WTC11 (cell line): ENCODE results near the gene SMYD3. TPM values are rescaled to one million over a fixed set of nuclear protein-coding genes. Genes with fewer than 3 reads are reported as not detected.

Experiments used
- ATAC-seq: fragments of 200-7000 bp; cut with Tn5 transposase; 2 replicates; pipeline ENCODE4 v1.10.0; 2021; ENCODE audit warnings: mild to moderate bottlenecking, moderate library complexity
- CTCF ChIA-PET: fragments of 300-600 bp; sonication (Branson Sonifier 250); formaldehyde crosslinking; loops from one replicate; lab custom pipeline; 2021; ENCODE audit warnings: antibody characterized with exemption; lab: Charles Lee
- POLR2A ChIA-PET: fragments of 350-600 bp; sonication (Branson Sonifier 250); formaldehyde crosslinking; loops from one replicate; lab custom pipeline; 2021; ENCODE audit warnings: antibody characterized with exemption; lab: Charles Lee
- DNase-seq: peaks from one replicate; pipeline ENCODE4 v3.0.0; 2021; ENCODE audit warnings: low spot score
- H3K27ac Mint-ChIP-seq: 2 replicates; pipeline ENCODE4 v1.8.0; 2021; ENCODE audit warnings: mixed read lengths
- H3K27me3 Mint-ChIP-seq: 2 replicates; pipeline ENCODE4 v1.8.0; 2021; ENCODE audit warnings: low read depth, mild to moderate bottlenecking, moderate library complexity, mixed read lengths
- H3K36me3 Mint-ChIP-seq: 2 replicates; pipeline ENCODE4 v1.8.0; 2021; ENCODE audit warnings: mixed read lengths
- H3K4me1 Mint-ChIP-seq: 2 replicates; pipeline ENCODE4 v1.8.0; 2022; ENCODE audit warnings: mixed read lengths
- H3K4me3 Mint-ChIP-seq: 2 replicates; pipeline ENCODE4 v1.8.0; 2021; ENCODE audit warnings: mild to moderate bottlenecking, moderate library complexity, mixed read lengths
- H3K9me3 Mint-ChIP-seq: 2 replicates; pipeline ENCODE4 v1.8.0; 2021; ENCODE audit warnings: mixed read lengths
- CBFB ChIP-seq: sonication (generic); formaldehyde crosslinking; IDR thresholded peaks from 2 replicates; pipeline ENCODE4 v1.8.1; 2022; ENCODE audit warnings: mild to moderate bottlenecking, low read depth, missing genetic modification reagents
- CREB1 ChIP-seq: sonication (generic); formaldehyde crosslinking; IDR thresholded peaks from 2 replicates; pipeline ENCODE4 v1.8.0; 2023; ENCODE audit warnings: mild to moderate bottlenecking, missing genetic modification reagents
- CREM ChIP-seq: sonication (generic); formaldehyde crosslinking; IDR thresholded peaks from 2 replicates; pipeline ENCODE4 v1.8.1; 2022; ENCODE audit warnings: mild to moderate bottlenecking, missing genetic modification reagents, moderate library complexity
- E2F5 ChIP-seq: sonication (generic); formaldehyde crosslinking; IDR thresholded peaks from 2 replicates; pipeline ENCODE4 v1.8.1; 2022; ENCODE audit warnings: mild to moderate bottlenecking, moderate library complexity, missing genetic modification reagents
- HMGA2 ChIP-seq: fragments of 250-450 bp; sonication (Bioruptor Pico); IDR thresholded peaks from 2 replicates; pipeline ENCODE4 v1.4.0; 2021; ENCODE audit warnings: mild to moderate bottlenecking, moderate library complexity
- HMGXB4 ChIP-seq: sonication (generic); formaldehyde crosslinking; IDR thresholded peaks from 2 replicates; pipeline ENCODE4 v1.8.1; 2023; ENCODE audit warnings: mild to moderate bottlenecking, moderate library complexity, missing genetic modification reagents
- JUN ChIP-seq: sonication (generic); formaldehyde crosslinking; IDR thresholded peaks from 2 replicates; pipeline ENCODE4 v1.8.0; 2023; ENCODE audit warnings: mild to moderate bottlenecking, missing genetic modification reagents
- KAT7 ChIP-seq: sonication (generic); formaldehyde crosslinking; IDR thresholded peaks from 2 replicates; pipeline ENCODE4 v1.8.1; 2023; ENCODE audit warnings: missing genetic modification reagents, mild to moderate bottlenecking, borderline replicate concordance
- MLX ChIP-seq: sonication (generic); formaldehyde crosslinking; IDR thresholded peaks from 2 replicates; pipeline ENCODE4 v1.8.1; 2023; ENCODE audit warnings: mild to moderate bottlenecking, missing genetic modification reagents, moderate library complexity
- NFE2L1 ChIP-seq: sonication (generic); formaldehyde crosslinking; IDR thresholded peaks from 2 replicates; pipeline ENCODE4 v1.8.1; 2023; ENCODE audit warnings: missing genetic modification reagents
- NR1H2 ChIP-seq: sonication (generic); formaldehyde crosslinking; IDR thresholded peaks from 2 replicates; pipeline ENCODE4 v1.9.0; 2021; ENCODE audit warnings: mild to moderate bottlenecking, moderate library complexity, missing genetic modification reagents
- OVOL2 ChIP-seq: fragments of 250-450 bp; sonication (Bioruptor Pico); IDR thresholded peaks from 2 replicates; pipeline ENCODE4 v1.9.0; 2021; ENCODE audit warnings: mild to moderate bottlenecking, borderline replicate concordance
- PRDM15 ChIP-seq: sonication (generic); formaldehyde crosslinking; IDR thresholded peaks from 2 replicates; pipeline ENCODE4 v1.8.0; 2022; ENCODE audit warnings: missing genetic modification reagents
- PRRX2 ChIP-seq: fragments of 250-450 bp; sonication (Bioruptor Pico); IDR thresholded peaks from 2 replicates; pipeline ENCODE4 v1.8.0; 2021; ENCODE audit warnings: mild to moderate bottlenecking
- RORB ChIP-seq: fragments of 250-450 bp; sonication (Bioruptor Pico); IDR thresholded peaks from 2 replicates; pipeline ENCODE4 v1.9.0; 2021; ENCODE audit warnings: mild to moderate bottlenecking
- SOX15 ChIP-seq: fragments of 250-450 bp; sonication (Bioruptor Pico); IDR thresholded peaks from 2 replicates; pipeline ENCODE4 v1.9.0; 2021; ENCODE audit warnings: mild to moderate bottlenecking
- ZNF317 ChIP-seq: sonication (generic); formaldehyde crosslinking; IDR thresholded peaks from 2 replicates; pipeline ENCODE4 v1.8.1; 2023; ENCODE audit warnings: low read depth, mild to moderate bottlenecking, moderate library complexity, missing genetic modification reagents, borderline replicate concordance
- ZNF671 ChIP-seq: fragments of 250-450 bp; sonication (Bioruptor Pico); IDR thresholded peaks from 2 replicates; pipeline ENCODE4 v1.8.0; 2021; ENCODE audit warnings: mild to moderate bottlenecking
- total RNA-seq: library from RNA; stranded (reverse); gene quantifications from 3 replicates; pipeline ENCODE4 v1.2.3, GENCODE V29; 2021
- TF ChIP-seq, protein P1 (sequence below): sonication (generic); formaldehyde crosslinking; IDR thresholded peaks from 2 replicates; pipeline ENCODE4 v1.8.1; 2023; ENCODE audit warnings: mild to moderate bottlenecking, missing genetic modification reagents
- TF ChIP-seq, protein P2 (sequence below): fragments of 250-450 bp; sonication (Bioruptor Pico); IDR thresholded peaks from 2 replicates; pipeline ENCODE4 v1.9.0; 2021; ENCODE audit warnings: mild to moderate bottlenecking
- TF ChIP-seq, protein P3 (sequence below): sonication (generic); formaldehyde crosslinking; IDR thresholded peaks from 2 replicates; pipeline ENCODE4 v1.8.1; 2022; ENCODE audit warnings: low read depth, missing genetic modification reagents, borderline replicate concordance

Gene SMYD3
- total RNA-seq, 1 experiment from 2014 or later, result 21.4 TPM

DNA sequence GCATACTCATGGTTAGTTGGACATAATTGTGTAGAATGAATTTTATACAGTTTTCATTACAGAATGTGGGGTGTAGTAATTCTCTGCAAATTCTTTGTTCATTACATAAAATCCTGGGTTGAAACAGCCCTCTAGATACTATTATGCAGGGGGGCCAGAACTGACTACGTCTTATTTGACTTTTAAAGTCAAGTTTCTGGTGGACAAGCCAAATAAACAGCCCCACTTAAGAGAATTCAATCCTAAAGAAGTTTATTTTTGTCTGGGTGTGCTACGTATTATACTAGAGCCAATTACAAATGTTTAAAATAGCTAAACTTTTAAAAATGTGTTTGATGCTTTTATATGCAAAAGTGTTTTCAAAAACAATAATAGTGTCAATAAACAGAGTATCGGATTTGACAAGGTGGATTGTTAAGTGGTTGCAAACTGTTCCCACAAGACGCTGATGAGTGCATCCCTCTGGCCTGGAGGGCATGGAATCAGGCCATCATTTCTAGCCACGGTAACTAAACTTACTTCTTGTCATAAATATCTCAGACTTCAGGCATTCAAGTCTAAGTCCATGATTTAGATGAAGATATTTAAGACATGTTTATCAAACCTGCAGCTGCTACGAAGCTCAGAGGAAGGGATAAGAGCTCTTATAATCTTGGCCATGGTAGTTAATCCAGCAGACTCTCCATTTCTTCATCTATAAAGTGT, 706.0 kb downstream of the SMYD3 start:
- Mint-ChIP-seq H3K36me3 (no peaks in the 10 kb centered on the region), H3K9me3 (peaks cover 4% of the 10 kb centered on the region; the same call in 1 of the 2 replicates), H3K27ac (no peak overlapping the region), H3K4me1 (no peaks in the 10 kb centered on the region), H3K27me3 (no peaks in the 10 kb centered on the region), H3K4me3 (no peak overlapping the region)
- no peak for TF ChIP-seq E2F5 (CRISPR knock-in tag)
- no peak for TF ChIP-seq SOX15 (CRISPR knock-in tag)
- TF ChIP-seq, protein P1, sequence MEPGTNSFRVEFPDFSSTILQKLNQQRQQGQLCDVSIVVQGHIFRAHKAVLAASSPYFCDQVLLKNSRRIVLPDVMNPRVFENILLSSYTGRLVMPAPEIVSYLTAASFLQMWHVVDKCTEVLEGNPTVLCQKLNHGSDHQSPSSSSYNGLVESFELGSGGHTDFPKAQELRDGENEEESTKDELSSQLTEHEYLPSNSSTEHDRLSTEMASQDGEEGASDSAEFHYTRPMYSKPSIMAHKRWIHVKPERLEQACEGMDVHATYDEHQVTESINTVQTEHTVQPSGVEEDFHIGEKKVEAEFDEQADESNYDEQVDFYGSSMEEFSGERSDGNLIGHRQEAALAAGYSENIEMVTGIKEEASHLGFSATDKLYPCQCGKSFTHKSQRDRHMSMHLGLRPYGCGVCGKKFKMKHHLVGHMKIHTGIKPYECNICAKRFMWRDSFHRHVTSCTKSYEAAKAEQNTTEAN (CRISPR knock-in tag), result no peak
- TF ChIP-seq, protein P2, sequence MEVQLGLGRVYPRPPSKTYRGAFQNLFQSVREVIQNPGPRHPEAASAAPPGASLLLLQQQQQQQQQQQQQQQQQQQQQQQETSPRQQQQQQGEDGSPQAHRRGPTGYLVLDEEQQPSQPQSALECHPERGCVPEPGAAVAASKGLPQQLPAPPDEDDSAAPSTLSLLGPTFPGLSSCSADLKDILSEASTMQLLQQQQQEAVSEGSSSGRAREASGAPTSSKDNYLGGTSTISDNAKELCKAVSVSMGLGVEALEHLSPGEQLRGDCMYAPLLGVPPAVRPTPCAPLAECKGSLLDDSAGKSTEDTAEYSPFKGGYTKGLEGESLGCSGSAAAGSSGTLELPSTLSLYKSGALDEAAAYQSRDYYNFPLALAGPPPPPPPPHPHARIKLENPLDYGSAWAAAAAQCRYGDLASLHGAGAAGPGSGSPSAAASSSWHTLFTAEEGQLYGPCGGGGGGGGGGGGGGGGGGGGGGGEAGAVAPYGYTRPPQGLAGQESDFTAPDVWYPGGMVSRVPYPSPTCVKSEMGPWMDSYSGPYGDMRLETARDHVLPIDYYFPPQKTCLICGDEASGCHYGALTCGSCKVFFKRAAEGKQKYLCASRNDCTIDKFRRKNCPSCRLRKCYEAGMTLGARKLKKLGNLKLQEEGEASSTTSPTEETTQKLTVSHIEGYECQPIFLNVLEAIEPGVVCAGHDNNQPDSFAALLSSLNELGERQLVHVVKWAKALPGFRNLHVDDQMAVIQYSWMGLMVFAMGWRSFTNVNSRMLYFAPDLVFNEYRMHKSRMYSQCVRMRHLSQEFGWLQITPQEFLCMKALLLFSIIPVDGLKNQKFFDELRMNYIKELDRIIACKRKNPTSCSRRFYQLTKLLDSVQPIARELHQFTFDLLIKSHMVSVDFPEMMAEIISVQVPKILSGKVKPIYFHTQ, result no peak
- TF ChIP-seq CBFB, result no peak
- TF ChIP-seq OVOL2 (CRISPR knock-in tag), result no peak
- no peak for TF ChIP-seq JUN (CRISPR knock-in tag)
- no peak for TF ChIP-seq HMGA2 (CRISPR knock-in tag)
- TF ChIP-seq ZNF671, result no peak
- no peak for TF ChIP-seq HMGXB4 (CRISPR knock-in tag)
- TF ChIP-seq KAT7 (CRISPR knock-in tag), result no peak
- TF ChIP-seq NR1H2 (CRISPR knock-in tag), result no peak
- no peak for TF ChIP-seq CREM (CRISPR knock-in tag)
- no peak for TF ChIP-seq RORB
- no peak for TF ChIP-seq MLX
- no peak for TF ChIP-seq ZNF317 (CRISPR knock-in tag)
- POLR2A ChIA-PET, result no interaction called here
- DNase-seq (no peak), ATAC-seq (no peak)
- CTCF ChIA-PET, result interaction anchor here (0.8 kb wide), 1 partner anchor 88 kb away, joined by 3 read pairs; no protein-coding TSS in a partner anchor

GRCh38 chr1:245798349-245798711, 708.7 kb downstream of the SMYD3 start:
- POLR2A ChIA-PET, result no interaction called here
- no peak overlapping the region for H3K27ac Mint-ChIP-seq
- ATAC-seq (0 out of 2 replicates have a peak, but pooled peaks have one; percentile 20), DNase-seq (no peak)
- CTCF ChIA-PET, result interaction anchor here (0.6 to 1.9 kb wide), 11 partner anchors 10 to 1650 kb away, joined by 3 to 28 read pairs (median 4); no protein-coding TSS in a partner anchor
- peaks cover 4% of the 10 kb centered on the region; the same call in 1 of the 2 replicates for H3K9me3 Mint-ChIP-seq
- H3K36me3 Mint-ChIP-seq, result no peaks in the 10 kb centered on the region
- no peak overlapping the region for H3K4me3 Mint-ChIP-seq
- H3K4me1 Mint-ChIP-seq, result no peaks in the 10 kb centered on the region
- no peaks in the 10 kb centered on the region for H3K27me3 Mint-ChIP-seq
- no peak for TF ChIP-seq NR1H2 (CRISPR knock-in tag)
- no peak for TF ChIP-seq JUN (CRISPR knock-in tag)
- TF ChIP-seq RORB, result no peak
- no peak for TF ChIP-seq PRRX2 (CRISPR knock-in tag)
- TF ChIP-seq, protein P3, sequence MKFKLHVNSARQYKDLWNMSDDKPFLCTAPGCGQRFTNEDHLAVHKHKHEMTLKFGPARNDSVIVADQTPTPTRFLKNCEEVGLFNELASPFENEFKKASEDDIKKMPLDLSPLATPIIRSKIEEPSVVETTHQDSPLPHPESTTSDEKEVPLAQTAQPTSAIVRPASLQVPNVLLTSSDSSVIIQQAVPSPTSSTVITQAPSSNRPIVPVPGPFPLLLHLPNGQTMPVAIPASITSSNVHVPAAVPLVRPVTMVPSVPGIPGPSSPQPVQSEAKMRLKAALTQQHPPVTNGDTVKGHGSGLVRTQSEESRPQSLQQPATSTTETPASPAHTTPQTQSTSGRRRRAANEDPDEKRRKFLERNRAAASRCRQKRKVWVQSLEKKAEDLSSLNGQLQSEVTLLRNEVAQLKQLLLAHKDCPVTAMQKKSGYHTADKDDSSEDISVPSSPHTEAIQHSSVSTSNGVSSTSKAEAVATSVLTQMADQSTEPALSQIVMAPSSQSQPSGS (CRISPR knock-in tag), result no peak
- TF ChIP-seq, protein P1 (CRISPR knock-in tag), result no peak
- no peak for TF ChIP-seq PRDM15 (CRISPR knock-in tag)
- TF ChIP-seq NFE2L1 (CRISPR knock-in tag), result no peak
- TF ChIP-seq CREB1 (CRISPR knock-in tag), result no peak
